Ovary (tissue), 9 donors: ENCODE data around the gene RGS9BP. TPM values are rescaled to one million over a fixed set of nuclear protein-coding genes. Genes with fewer than 3 reads are reported as not detected.
A peak's percentile ranks its signal among the peaks of the same experiment; 100 is the strongest.

Experiments used
- DNase-seq, 5 donors: peaks; one replicate each; pipeline ENCODE4 v3.0.0-alpha.2; 2019 to 2020
- H3K27ac ChIP-seq, 2 donors: fragments of 200-600 bp; one replicate each; pipeline versions ENCODE4 v1.5.1 to v1.8.0; 2019 to 2022
- H3K27me3 ChIP-seq: fragments of 200-600 bp; one replicate; pipeline ENCODE4 v1.8.0; 2022
- H3K36me3 ChIP-seq: fragments of 200-600 bp; sonication (generic); one replicate; pipeline ENCODE4 v1.5.1; 2019
- H3K4me1 ChIP-seq: one replicate; pipeline ENCODE4 v1.8.1; 2013; ENCODE audit warnings: mild to moderate bottlenecking, moderate library complexity; ENCODE audit not compliant: insufficient read depth
- H3K4me3 ChIP-seq: fragments of 200-600 bp; sonication (generic); one replicate; pipeline ENCODE4 v1.5.1; 2017
- H3K9me3 ChIP-seq, 2 donors: fragments of 200-600 bp in 1 of 2; sonication (generic) in 1 of 2; one replicate each; pipeline versions ENCODE4 v1.5.1 to v1.8.1; 2013 to 2019; ENCODE audit warnings: mild to moderate bottlenecking in 1 of 2, moderate library complexity in 1 of 2
- CTCF ChIP-seq, 3 donors: fragments of 450-650 bp in 2 of 3; fragments of 200-600 bp in 1 of 3; IDR thresholded peaks; one replicate each; pipeline versions ENCODE4 v1.5.1 to v1.8.0; 2016 to 2022; ENCODE audit warnings: antibody characterized with exemption in 3 of 3, mild to moderate bottlenecking in 1 of 3
- EP300 ChIP-seq: sonication (generic); formaldehyde crosslinking; IDR thresholded peaks from one replicate; pipeline ENCODE4 v1.6.1; 2017; ENCODE audit warnings: antibody characterized with exemption
- POLR2A ChIP-seq: fragments of 450-650 bp; IDR thresholded peaks from one replicate; pipeline ENCODE4 v1.6.1; 2017; ENCODE audit warnings: antibody characterized with exemption, mild to moderate bottlenecking, moderate library complexity
- WGBS, 3 donors: extraction: QIAGEN DNeasy Blood & Tissue Kit in 1 of 3; methylation state at CpG; one replicate each; pipeline versions ENCODE4 v1.1.5 to v1.1.7; 2013 to 2017; 5-methylcytosine and 5-hydroxymethylcytosine counted together
- intact Hi-C, 4 donors: fragments of 100-400 bp; cut with DNase I; formaldehyde crosslinking; loops; one replicate each; pipeline versions ENCODE4 v1.11.0 to v1.15.1; 2022 to 2023
- polyA plus RNA-seq, 2 donors: library from polyadenylated mRNA; stranded (reverse); fragments of 200-250 nt in 1 of 2; fragments of 350-450 nt in 1 of 2; fragmentation: Illumina TruSeq in 1 of 2; extraction: RNeasy Lipid Tissue Mini Kit (QIAGEN cat#74804) in 1 of 2; gene quantifications; one replicate each; pipeline ENCODE4 v1.2.3, GENCODE V29; 2013 to 2014
- small RNA-seq: library from RNA; depleted of rRNA; stranded (forward); fragments of <200 nt; gene quantifications from one replicate; pipeline ENCODE3, GENCODE V24; 2016
- total RNA-seq, 7 donors: library from RNA; depleted of rRNA in 2 of 7; stranded (reverse); fragments of >200 nt in 2 of 7; fragmentation: NEBNext Ultra II Directional in 3 of 7; extraction: Animal tissue kit (Norgen Biotek cat#: 25700) in 3 of 7; gene quantifications; one replicate each; pipeline versions ENCODE4 v1.1.0 to v1.2.4, GENCODE V29; 2016 to 2023
- donor health status: DM: no; HTN: no; CAD: no; lungs with moderate emphysema.
- donor health status: DM: no; HTN: no; CAD: no.
- donor health status: Bipolar disorder and iron deficiency.
- donor health status: DM: yes; HTN: yes; CAD: no.
- donor health status: DM: no; HTN: no; CAD: no.
- donor health status: DM: yes; HTN: yes; CAD: no.

Gene RGS9BP
- total and polyA plus RNA-seq, 9 donors, result 0.06 to 0.31 (median 0.16) TPM; not detected in 5

GRCh38 chr19:32719611-32720059 is 44.0 kb downstream of the RGS9BP start, which contains the start of gene TDRD12:
TSS of gene TDRD12 (plus strand) at chr19:32719767. CDS start at chr19:32720073, 306 bp downstream.
- Histone ChIP-seq H3K4me1 (no peaks in the 10 kb centered on the region), H3K9me3 (no peaks in the 10 kb centered on the region), H3K36me3 (no peaks in the 10 kb centered on the region), H3K4me3 (no peak within 1 kb of the TSS), H3K27ac (no peak within 1 kb of the TSS), H3K27me3 (no peaks in the 10 kb centered on the region)
- DNase-seq, result peak in 2 of 5 donors; percentile 14 to 19
- TF ChIP-seq CTCF (IDR thresholded peaks at IDR 0.05) (no peak), EP300 (no peak), POLR2A (no peak)
- intact Hi-C loops, result no loop called here
- WGBS, 3 donors, result 83 to 87% (median 86%) methylated on average over 32 to 44 of the region's 44 CpGs

- Histone ChIP-seq H3K27ac (no peak overlapping the region), H3K9me3 (no peaks in the 10 kb centered on the region), H3K27me3 (no peaks in the 10 kb centered on the region), H3K4me3 (no peak overlapping the region), H3K4me1 (no peaks in the 10 kb centered on the region), H3K36me3 (no peaks in the 10 kb centered on the region)
- no peak for TF ChIP-seq CTCF (IDR thresholded peaks at IDR 0.05)
- no peak for TF ChIP-seq POLR2A
- TF ChIP-seq EP300, result no peak
- 87 to 91% (median 88%) methylated on average over 10 to 22 of the region's 22 CpGs for WGBS, 3 donors
- intact Hi-C loops, result no loop called here
- DNase-seq, result no peak
Observed at GRCh38 chr19:32720216-32720935, 44.7 kb downstream of the RGS9BP start.

- H3K27ac ChIP-seq, result no peak overlapping the region
Observed at GRCh38 chr19:32720936-32721250, 45.2 kb downstream of the RGS9BP start.

More at GRCh38 chr19:32720936-32721250, 45.2 kb downstream of the RGS9BP start:
- H3K4me3 ChIP-seq, result no peak overlapping the region
- intact Hi-C loops, result no loop called here
- 93 to 96% (median 96%) methylated on average over 22 of the region's 22 CpGs for WGBS, 3 donors
- no peak for TF ChIP-seq CTCF (IDR thresholded peaks at IDR 0.05)
- no peak for TF ChIP-seq EP300
- no peak for TF ChIP-seq POLR2A
- no peaks in the 10 kb centered on the region for H3K4me1 ChIP-seq
- no peak for DNase-seq
- H3K36me3 ChIP-seq, result no peaks in the 10 kb centered on the region
- no peaks in the 10 kb centered on the region for H3K27me3 ChIP-seq
- H3K9me3 ChIP-seq, result no peaks in the 10 kb centered on the region

Small RNA genes lying within 50 kb of the gene (small RNA-seq; reads per million reads assigned to genes)
- gene RN7SL789P, result not detected

Other genes with a start within 250 kb of the RGS9BP start
- gene PDCD5, start 94.7 kb upstream of the RGS9BP start, total RNA-seq, result 10 to 100 TPM; 53.2 to 92.4 (median 67.1) TPM
- gene PDCD5, start 94.7 kb upstream of the RGS9BP start, polyA plus RNA-seq, result 100 to 1,000 TPM in 1 of 2 donors, 10 to 100 TPM in 1; 63.3 to 122 TPM
- 10 to 100 TPM; 10.6 to 33.6 (median 23.5) TPM for gene ANKRD27, start 668 bp upstream of the RGS9BP start, total RNA-seq
- gene ANKRD27, start 668 bp upstream of the RGS9BP start, polyA plus RNA-seq, result 10 to 100 TPM in 1 of 2 donors, 1 to 10 TPM in 1; 9.9 to 19.4 TPM
- gene NUDT19, start 16.0 kb downstream of the RGS9BP start, total RNA-seq, result 1 to 10 TPM; 3.6 to 10.0 (median 6.3) TPM
- 10 to 100 TPM in 1 of 2 donors, 1 to 10 TPM in 1; 4.6 to 13.0 TPM for gene NUDT19, start 16.0 kb downstream of the RGS9BP start, polyA plus RNA-seq
- 1 to 10 TPM in 6 of 7 donors, under 1 TPM in 1; 0.23 to 3.2 (median 2.4) TPM for gene TDRD12, start 43.9 kb downstream of the RGS9BP start, total RNA-seq
- gene TDRD12, start 43.9 kb downstream of the RGS9BP start, polyA plus RNA-seq, result 1 to 10 TPM in 1 of 2 donors, under 1 TPM in 1; 0.63 to 1.1 TPM
- under 1 TPM; 0.23 to 0.95 (median 0.64) TPM for gene SLC7A9, start 193.9 kb downstream of the RGS9BP start, total RNA-seq
- under 1 TPM; 0.53 to 0.72 TPM for gene SLC7A9, start 193.9 kb downstream of the RGS9BP start, polyA plus RNA-seq